HepG2 (cell line): Measurements from ENCODE around the gene ZMYM4. TPM values are rescaled to one million over a fixed set of nuclear protein-coding genes. Genes with fewer than 3 reads are reported as not detected.

Experiments used
- ATAC-seq: fragments of 200-7000 bp; cut with Tn5 transposase; 3 replicates; pipeline ENCODE4 v1.9.1; 2020; ENCODE audit warnings: mild to moderate bottlenecking, moderate library complexity
- BruUV-seq: library from RNA; stranded (reverse); fragments of 400-500 nt; replicated peaks from 2 replicates; lab custom pipeline; 2021; lab: Mats Ljungman, UMichigan
- CTCF ChIA-PET: fragments of 300-600 bp; formaldehyde crosslinking; extraction: SDS; loops from one replicate; lab custom pipeline; 2021; ENCODE audit warnings: low total read pairs, inconsistent platforms, low intra/inter-chr PET ratio; lab: Yijun Ruan, JAX
- POLR2A ChIA-PET: fragments of 350-600 bp; sonication (Branson Sonifier 250); formaldehyde crosslinking; loops from one replicate; lab custom pipeline; 2020; ENCODE audit warnings: antibody characterized with exemption, inconsistent platforms; lab: Yijun Ruan, JAX
- DNase-seq: peaks from one replicate; pipeline ENCODE4 v3.0.0-alpha.2; 2015; ENCODE audit warnings: low spot score
- FAIRE-seq: peaks from 3 replicates; lab custom pipeline; 2011; peaks lifted over from hg19 to GRCh38; lab: Jason Lieb, UNC
- H2AFZ ChIP-seq: one replicate; pipeline ENCODE4 v1.6.1; 2011; ENCODE audit warnings: low read length, inconsistent platforms
- H3K27ac ChIP-seq: fragments of 300-600 bp; 3 replicates; pipeline ENCODE4 v1.8.0; 2011; ENCODE audit warnings: mixed run types, mild to moderate bottlenecking, mixed read lengths, low read length, inconsistent platforms; ENCODE audit not compliant: insufficient read depth; ENCODE audit errors: extremely low read length
- H3K27me3 ChIP-seq, 2 experiments: fragments of 200-600 bp in 1 of 2; 2 replicates in 1 of 2; 3 replicates in 1 of 2; pipeline versions ENCODE4 v1.6.0 to v1.8.0; 2011; ENCODE audit warnings: low read length in 2 of 2, mild to moderate bottlenecking in 2 of 2, moderate library complexity in 2 of 2, inconsistent platforms in 1 of 2; ENCODE audit not compliant: insufficient read depth in 2 of 2, control insufficient read depth in 1 of 2
- H3K36me3 ChIP-seq, 2 experiments: fragments of 200-600 bp in 1 of 2; replicated peaks in 1 of 2; 2 replicates in 1 of 2; 3 replicates in 1 of 2; pipeline versions ENCODE4 v1.5.1 to v1.8.0; 2011; ENCODE audit warnings: low read length in 2 of 2, inconsistent platforms in 1 of 2; ENCODE audit not compliant: insufficient read depth in 2 of 2, control insufficient read depth in 1 of 2
- H3K4me1 ChIP-seq: 2 replicates; pipeline ENCODE4 v1.5.1; 2012; ENCODE audit warnings: low read length, inconsistent platforms; ENCODE audit not compliant: insufficient read depth
- H3K4me2 ChIP-seq: 2 replicates; pipeline ENCODE4 v1.6.0; 2011; ENCODE audit warnings: low read depth, low read length, inconsistent platforms
- H3K4me3 ChIP-seq, 3 experiments: fragments of 200-600 bp in 1 of 3; sonication (generic), shearing (Covaris generic) in 1 of 3; replicated peaks in 1 of 3; 2 replicates each; pipeline ENCODE4 v1.5.1; 2011 to 2016; ENCODE audit warnings: low read length in 3 of 3, inconsistent platforms in 2 of 3, low read depth in 2 of 3, mild to moderate bottlenecking in 2 of 3, control low read depth in 1 of 3, mixed read lengths in 1 of 3; ENCODE audit not compliant: insufficient read depth in 1 of 3
- H3K79me2 ChIP-seq: one replicate; pipeline ENCODE4 v1.6.1; 2011; ENCODE audit warnings: low read length, inconsistent platforms; ENCODE audit not compliant: insufficient read depth
- H3K9ac ChIP-seq: 2 replicates; pipeline ENCODE4 v1.6.0; 2011; ENCODE audit warnings: mild to moderate bottlenecking, low read depth, low read length, inconsistent platforms; ENCODE audit not compliant: insufficient read depth
- H3K9me3 ChIP-seq: 2 replicates; pipeline ENCODE4 v1.5.1; 2012; ENCODE audit warnings: mild to moderate bottlenecking, low read length
- H4K20me1 ChIP-seq: 2 replicates; pipeline ENCODE4 v1.6.0; 2011; ENCODE audit warnings: inconsistent platforms, mild to moderate bottlenecking, low read length, moderate library complexity; ENCODE audit not compliant: insufficient read depth
- EED ChIP-seq: sonication (generic); formaldehyde crosslinking; IDR thresholded peaks from 2 replicates; pipeline ENCODE4 v1.5.0; 2020; ENCODE audit warnings: mild to moderate bottlenecking, missing genetic modification reagents
- HIVEP1 ChIP-seq: sonication (generic); formaldehyde crosslinking; IDR thresholded peaks from 2 replicates; pipeline ENCODE4 v1.4.0; 2020; ENCODE audit warnings: mild to moderate bottlenecking, missing genetic modification reagents
- KLF6 ChIP-seq: IDR thresholded peaks from 2 replicates; pipeline ENCODE4 v1.8.0; 2016; ENCODE audit warnings: missing biosample characterization, missing genetic modification reagents
- MATR3 ChIP-seq: sonication (generic); formaldehyde crosslinking; IDR thresholded peaks from 2 replicates; pipeline ENCODE4 v1.4.0; 2020; ENCODE audit warnings: missing genetic modification reagents
- MED13 ChIP-seq: sonication (generic); formaldehyde crosslinking; IDR thresholded peaks from 2 replicates; pipeline ENCODE4 v1.5.0; 2020; ENCODE audit warnings: missing genetic modification reagents
- NFATC3 ChIP-seq: sonication (generic); formaldehyde crosslinking; IDR thresholded peaks from 2 replicates; pipeline ENCODE4 v1.5.1; 2020; ENCODE audit warnings: mild to moderate bottlenecking, missing genetic modification reagents
- SATB2 ChIP-seq: sonication (generic); formaldehyde crosslinking; IDR thresholded peaks from 2 replicates; pipeline ENCODE4 v1.5.0; 2020; ENCODE audit warnings: missing genetic modification reagents
- SNAI1 ChIP-seq: sonication (generic); formaldehyde crosslinking; IDR thresholded peaks from 2 replicates; pipeline ENCODE4 v1.5.0; 2020; ENCODE audit warnings: mild to moderate bottlenecking, missing genetic modification reagents, borderline replicate concordance
- TEAD2 ChIP-seq: sonication (generic); formaldehyde crosslinking; IDR thresholded peaks from 2 replicates; pipeline ENCODE4 v1.9.0; 2021; ENCODE audit warnings: missing genetic modification reagents
- ZNF337 ChIP-seq: sonication (generic); formaldehyde crosslinking; IDR thresholded peaks from 2 replicates; pipeline ENCODE4 v1.5.1; 2020; ENCODE audit warnings: missing genetic modification reagents, low read depth, mild to moderate bottlenecking, borderline replicate concordance
- ZNF44 ChIP-seq: sonication (generic); formaldehyde crosslinking; IDR thresholded peaks from 2 replicates; pipeline ENCODE4 v1.5.1; 2020; ENCODE audit warnings: mild to moderate bottlenecking, missing genetic modification reagents
- ZNF451 ChIP-seq: sonication (generic); formaldehyde crosslinking; IDR thresholded peaks from 2 replicates; pipeline ENCODE4 v1.5.0; 2020; ENCODE audit warnings: mild to moderate bottlenecking, missing genetic modification reagents
- ZNF577 ChIP-seq: sonication (generic); formaldehyde crosslinking; IDR thresholded peaks from 2 replicates; pipeline ENCODE4 v1.4.0; 2020; ENCODE audit warnings: mild to moderate bottlenecking, low read depth, missing genetic modification reagents, borderline replicate concordance
- ZNF841 ChIP-seq: sonication (generic); formaldehyde crosslinking; IDR thresholded peaks from 2 replicates; pipeline ENCODE4 v1.8.1; 2023; ENCODE audit warnings: missing genetic modification reagents, borderline replicate concordance
- WGBS: methylation state at CpG from one replicate; pipeline ENCODE4 v1.1.6; 2017; ENCODE audit warnings: low lambda C conversion rate; 5-methylcytosine and 5-hydroxymethylcytosine counted together
- in situ Hi-C: cut with HindIII; loops from 2 replicates; pipeline ENCODE4 v1.10.0; 2017; ENCODE audit warnings: low pct_unique_long_range_greater_than_20kb; ENCODE audit not compliant: extremely low pct_ligation_motif_present
- intact Hi-C: fragments of 100-400 bp; cut with micrococcal nuclease; formaldehyde crosslinking; loops from one replicate; pipeline ENCODE4 v1.10.0; 2022; ENCODE audit not compliant: unreplicated experiment
- polyA plus RNA-seq, 8 experiments: library from polyadenylated mRNA; depleted of rRNA in 3 of 8; stranded (reverse) in 7 of 8; unstranded in 1 of 8; fragments of >200 nt; fragmentation: Illumina TruSeq in 4 of 8; extraction: Trizol in 4 of 8; gene quantifications; 2 replicates each; pipeline versions ENCODE4 v1.2.1 to v1.2.3, GENCODE V29; 2011 to 2016; ENCODE audit warnings: low read depth in 4 of 8, missing spikeins in 1 of 8, mixed read lengths in 1 of 8; ENCODE audit not compliant: insufficient read depth in 1 of 8
- total RNA-seq, 5 experiments: library from RNA; depleted of rRNA; stranded (reverse); fragments of >200 nt; fragmentation: Illumina TruSeq; extraction: Trizol; gene quantifications; 2 replicates each; pipeline ENCODE4 v1.2.3, GENCODE V29; 2016; ENCODE audit warnings: low read depth in 1 of 5
- TF ChIP-seq, protein P1 (sequence below): sonication (generic); formaldehyde crosslinking; conservative IDR thresholded peaks from 2 replicates; pipeline ENCODE4 v1.4.0; 2020; ENCODE audit warnings: mild to moderate bottlenecking, missing genetic modification reagents, moderate library complexity
- TF ChIP-seq, protein P2 (sequence below): sonication (generic); formaldehyde crosslinking; IDR thresholded peaks from 2 replicates; pipeline ENCODE4 v1.5.0; 2020; ENCODE audit warnings: mild to moderate bottlenecking, missing genetic modification reagents
- TF ChIP-seq, protein P3 (sequence below): sonication (generic); formaldehyde crosslinking; IDR thresholded peaks from 2 replicates; pipeline ENCODE4 v1.5.0; 2020; ENCODE audit warnings: mild to moderate bottlenecking, missing genetic modification reagents

Gene ZMYM4
- total and polyA plus RNA-seq, 2 of the 13 experiments (the other 11 are each of a cell fraction or from before 2014, with no cell fraction given): 13.9 to 37.6 TPM

DNA sequence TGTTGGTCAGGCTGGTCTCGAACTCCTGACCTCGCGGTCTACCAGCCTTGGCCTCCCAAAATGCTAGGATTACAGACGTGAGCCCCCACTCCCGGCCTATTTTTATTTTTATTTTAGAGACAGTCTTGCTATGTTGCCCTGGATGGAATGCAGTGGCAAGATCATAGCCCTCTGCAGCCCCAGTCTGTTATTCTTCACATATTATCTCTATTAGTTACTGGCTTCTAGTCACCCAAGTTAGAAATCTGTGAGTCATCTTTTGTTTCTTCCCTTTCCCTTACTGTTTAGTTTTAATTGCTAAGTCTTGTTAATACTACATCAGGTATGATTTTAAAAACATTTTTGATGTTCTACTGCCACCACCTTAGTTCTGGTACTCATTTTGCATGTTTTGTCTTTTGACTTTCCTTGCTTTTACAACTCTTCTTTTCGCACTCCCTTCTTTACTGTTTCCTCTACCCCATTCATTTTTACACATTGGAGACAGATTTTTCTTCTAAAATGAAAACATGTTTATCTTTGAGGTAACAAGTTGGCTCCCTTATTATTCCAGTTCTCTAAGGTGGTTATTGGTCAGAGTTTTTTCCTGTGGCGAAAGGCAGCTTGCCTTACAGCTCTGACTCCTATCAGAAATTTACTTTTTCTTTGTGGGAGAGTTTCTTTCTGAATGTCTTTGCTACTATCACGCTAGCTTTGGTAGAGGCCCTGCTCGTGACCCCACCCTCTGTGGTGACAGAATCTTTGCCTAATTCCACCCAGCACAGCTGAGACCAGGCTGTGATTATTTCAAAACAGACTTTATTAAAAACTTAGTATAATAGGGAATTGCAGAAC lies 19.5 kb downstream of the ZMYM4 start:
- no TSS peak for BruUV-seq
- Histone ChIP-seq H3K4me3 (no peak overlapping the region), H3K9me3 (no peaks in the 10 kb centered on the region), H3K27ac (no peak overlapping the region), H3K27me3 (no peaks in the 10 kb centered on the region), H3K79me2 (peaks cover 19% of the 10 kb centered on the region), H3K4me1 (peaks cover 13% of the 10 kb centered on the region), H3K4me2 (no peak overlapping the region), H3K36me3 (peaks cover 3 to 13% of the 10 kb centered on the region in 2 experiments; a peak in 4 of 5 replicates), H3K9ac (no peak overlapping the region), H2AFZ (no peak overlapping the region), H4K20me1 (no peaks in the 10 kb centered on the region; the same call in 1 of the 2 replicates)
- ChIA-PET POLR2A (no interaction called here), CTCF (no interaction called here)
- ATAC-seq (no peak), FAIRE-seq (no peak), DNase-seq (no peak)
- WGBS: 98% methylated on average over 9 of the region's 9 CpGs
- intact Hi-C loops (no loop called here), in situ Hi-C loops (loop anchor here (10.0 kb wide), 2 partner anchors 63 to 93 kb away; partner anchors contain the start of gene SFPQ)
- no peak for TF ChIP-seq TEAD2 (CRISPR knock-in tag)
- TF ChIP-seq NFATC3: no peak
- TF ChIP-seq ZNF451 (CRISPR knock-in tag): no peak
- TF ChIP-seq ZNF44: no peak
- TF ChIP-seq ZNF337 (CRISPR knock-in tag): no peak
- TF ChIP-seq KLF6 (CRISPR knock-in tag): no peak
- TF ChIP-seq EED (CRISPR knock-in tag): no peak
- TF ChIP-seq SNAI1 (CRISPR knock-in tag): no peak
- TF ChIP-seq SATB2: no peak
- TF ChIP-seq, protein P1, sequence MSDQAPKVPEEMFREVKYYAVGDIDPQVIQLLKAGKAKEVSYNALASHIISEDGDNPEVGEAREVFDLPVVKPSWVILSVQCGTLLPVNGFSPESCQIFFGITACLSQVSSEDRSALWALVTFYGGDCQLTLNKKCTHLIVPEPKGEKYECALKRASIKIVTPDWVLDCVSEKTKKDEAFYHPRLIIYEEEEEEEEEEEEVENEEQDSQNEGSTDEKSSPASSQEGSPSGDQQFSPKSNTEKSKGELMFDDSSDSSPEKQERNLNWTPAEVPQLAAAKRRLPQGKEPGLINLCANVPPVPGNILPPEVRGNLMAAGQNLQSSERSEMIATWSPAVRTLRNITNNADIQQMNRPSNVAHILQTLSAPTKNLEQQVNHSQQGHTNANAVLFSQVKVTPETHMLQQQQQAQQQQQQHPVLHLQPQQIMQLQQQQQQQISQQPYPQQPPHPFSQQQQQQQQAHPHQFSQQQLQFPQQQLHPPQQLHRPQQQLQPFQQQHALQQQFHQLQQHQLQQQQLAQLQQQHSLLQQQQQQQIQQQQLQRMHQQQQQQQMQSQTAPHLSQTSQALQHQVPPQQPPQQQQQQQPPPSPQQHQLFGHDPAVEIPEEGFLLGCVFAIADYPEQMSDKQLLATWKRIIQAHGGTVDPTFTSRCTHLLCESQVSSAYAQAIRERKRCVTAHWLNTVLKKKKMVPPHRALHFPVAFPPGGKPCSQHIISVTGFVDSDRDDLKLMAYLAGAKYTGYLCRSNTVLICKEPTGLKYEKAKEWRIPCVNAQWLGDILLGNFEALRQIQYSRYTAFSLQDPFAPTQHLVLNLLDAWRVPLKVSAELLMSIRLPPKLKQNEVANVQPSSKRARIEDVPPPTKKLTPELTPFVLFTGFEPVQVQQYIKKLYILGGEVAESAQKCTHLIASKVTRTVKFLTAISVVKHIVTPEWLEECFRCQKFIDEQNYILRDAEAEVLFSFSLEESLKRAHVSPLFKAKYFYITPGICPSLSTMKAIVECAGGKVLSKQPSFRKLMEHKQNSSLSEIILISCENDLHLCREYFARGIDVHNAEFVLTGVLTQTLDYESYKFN: no peak
- no peak for TF ChIP-seq MATR3 (CRISPR knock-in tag)
- TF ChIP-seq MED13 (CRISPR knock-in tag): no peak
- no peak for TF ChIP-seq ZNF577
- TF ChIP-seq, protein P2, sequence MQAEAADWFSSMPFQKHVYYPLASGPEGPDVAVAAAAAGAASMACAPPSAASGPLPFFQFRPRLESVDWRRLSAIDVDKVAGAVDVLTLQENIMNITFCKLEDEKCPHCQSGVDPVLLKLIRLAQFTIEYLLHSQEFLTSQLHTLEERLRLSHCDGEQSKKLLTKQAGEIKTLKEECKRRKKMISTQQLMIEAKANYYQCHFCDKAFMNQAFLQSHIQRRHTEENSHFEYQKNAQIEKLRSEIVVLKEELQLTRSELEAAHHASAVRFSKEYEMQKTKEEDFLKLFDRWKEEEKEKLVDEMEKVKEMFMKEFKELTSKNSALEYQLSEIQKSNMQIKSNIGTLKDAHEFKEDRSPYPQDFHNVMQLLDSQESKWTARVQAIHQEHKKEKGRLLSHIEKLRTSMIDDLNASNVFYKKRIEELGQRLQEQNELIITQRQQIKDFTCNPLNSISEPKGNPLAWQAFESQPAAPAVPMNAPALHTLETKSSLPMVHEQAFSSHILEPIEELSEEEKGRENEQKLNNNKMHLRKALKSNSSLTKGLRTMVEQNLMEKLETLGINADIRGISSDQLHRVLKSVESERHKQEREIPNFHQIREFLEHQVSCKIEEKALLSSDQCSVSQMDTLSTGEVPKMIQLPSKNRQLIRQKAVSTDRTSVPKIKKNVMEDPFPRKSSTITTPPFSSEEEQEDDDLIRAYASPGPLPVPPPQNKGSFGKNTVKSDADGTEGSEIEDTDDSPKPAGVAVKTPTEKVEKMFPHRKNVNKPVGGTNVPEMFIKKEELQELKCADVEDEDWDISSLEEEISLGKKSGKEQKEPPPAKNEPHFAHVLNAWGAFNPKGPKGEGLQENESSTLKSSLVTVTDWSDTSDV (CRISPR knock-in tag): no peak
- TF ChIP-seq HIVEP1 (CRISPR knock-in tag): no peak
- no peak for TF ChIP-seq ZNF841 (CRISPR knock-in tag)
- TF ChIP-seq, protein P3, sequence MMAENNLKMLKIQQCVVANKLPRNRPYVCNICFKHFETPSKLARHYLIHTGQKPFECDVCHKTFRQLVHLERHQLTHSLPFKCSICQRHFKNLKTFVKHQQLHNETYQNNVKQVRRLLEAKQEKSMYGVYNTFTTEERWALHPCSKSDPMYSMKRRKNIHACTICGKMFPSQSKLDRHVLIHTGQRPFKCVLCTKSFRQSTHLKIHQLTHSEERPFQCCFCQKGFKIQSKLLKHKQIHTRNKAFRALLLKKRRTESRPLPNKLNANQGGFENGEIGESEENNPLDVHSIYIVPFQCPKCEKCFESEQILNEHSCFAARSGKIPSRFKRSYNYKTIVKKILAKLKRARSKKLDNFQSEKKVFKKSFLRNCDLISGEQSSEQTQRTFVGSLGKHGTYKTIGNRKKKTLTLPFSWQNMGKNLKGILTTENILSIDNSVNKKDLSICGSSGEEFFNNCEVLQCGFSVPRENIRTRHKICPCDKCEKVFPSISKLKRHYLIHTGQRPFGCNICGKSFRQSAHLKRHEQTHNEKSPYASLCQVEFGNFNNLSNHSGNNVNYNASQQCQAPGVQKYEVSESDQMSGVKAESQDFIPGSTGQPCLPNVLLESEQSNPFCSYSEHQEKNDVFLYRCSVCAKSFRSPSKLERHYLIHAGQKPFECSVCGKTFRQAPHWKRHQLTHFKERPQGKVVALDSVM (CRISPR knock-in tag): no peak
